ENCODE data around the gene MRGPRD. TPM values are rescaled to one million over a fixed set of nuclear protein-coding genes. Genes with fewer than 3 reads are reported as not detected.

The MRGPRD gene
- total RNA-seq, 1 donor: not detected

DNA sequence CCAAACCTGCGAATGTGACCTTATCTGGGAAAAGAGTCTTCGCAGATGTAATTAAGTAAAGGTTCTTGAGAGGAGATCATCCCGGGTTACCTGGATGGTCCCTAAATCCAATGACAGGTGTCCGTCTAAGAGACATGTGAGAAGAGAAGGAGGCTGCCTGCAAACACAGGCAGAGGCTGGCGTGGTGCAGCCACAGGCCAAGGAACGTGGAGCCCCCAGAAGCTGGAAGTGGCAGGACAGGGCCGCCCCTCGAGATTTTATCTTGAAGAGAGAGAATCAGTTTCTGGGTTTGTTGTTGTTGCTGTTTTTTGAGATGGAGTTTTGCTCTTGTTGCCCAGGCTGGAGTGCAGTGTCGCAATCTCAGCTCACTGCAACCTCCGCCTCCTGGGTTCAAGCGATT is 33.6 kb downstream of the MRGPRD start:
- TF ChIP-seq, protein P1, sequence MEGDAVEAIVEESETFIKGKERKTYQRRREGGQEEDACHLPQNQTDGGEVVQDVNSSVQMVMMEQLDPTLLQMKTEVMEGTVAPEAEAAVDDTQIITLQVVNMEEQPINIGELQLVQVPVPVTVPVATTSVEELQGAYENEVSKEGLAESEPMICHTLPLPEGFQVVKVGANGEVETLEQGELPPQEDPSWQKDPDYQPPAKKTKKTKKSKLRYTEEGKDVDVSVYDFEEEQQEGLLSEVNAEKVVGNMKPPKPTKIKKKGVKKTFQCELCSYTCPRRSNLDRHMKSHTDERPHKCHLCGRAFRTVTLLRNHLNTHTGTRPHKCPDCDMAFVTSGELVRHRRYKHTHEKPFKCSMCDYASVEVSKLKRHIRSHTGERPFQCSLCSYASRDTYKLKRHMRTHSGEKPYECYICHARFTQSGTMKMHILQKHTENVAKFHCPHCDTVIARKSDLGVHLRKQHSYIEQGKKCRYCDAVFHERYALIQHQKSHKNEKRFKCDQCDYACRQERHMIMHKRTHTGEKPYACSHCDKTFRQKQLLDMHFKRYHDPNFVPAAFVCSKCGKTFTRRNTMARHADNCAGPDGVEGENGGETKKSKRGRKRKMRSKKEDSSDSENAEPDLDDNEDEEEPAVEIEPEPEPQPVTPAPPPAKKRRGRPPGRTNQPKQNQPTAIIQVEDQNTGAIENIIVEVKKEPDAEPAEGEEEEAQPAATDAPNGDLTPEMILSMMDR (IDR thresholded peaks at IDR 0.05; ENCODE audit: insufficient read depth, low read depth, low read length): no peak
- DNase-seq (ENCODE audit: low read depth): no peak
- H3K4me3 ChIP-seq (ENCODE audit: low read depth, low read length): no peak overlapping the region

DNA sequence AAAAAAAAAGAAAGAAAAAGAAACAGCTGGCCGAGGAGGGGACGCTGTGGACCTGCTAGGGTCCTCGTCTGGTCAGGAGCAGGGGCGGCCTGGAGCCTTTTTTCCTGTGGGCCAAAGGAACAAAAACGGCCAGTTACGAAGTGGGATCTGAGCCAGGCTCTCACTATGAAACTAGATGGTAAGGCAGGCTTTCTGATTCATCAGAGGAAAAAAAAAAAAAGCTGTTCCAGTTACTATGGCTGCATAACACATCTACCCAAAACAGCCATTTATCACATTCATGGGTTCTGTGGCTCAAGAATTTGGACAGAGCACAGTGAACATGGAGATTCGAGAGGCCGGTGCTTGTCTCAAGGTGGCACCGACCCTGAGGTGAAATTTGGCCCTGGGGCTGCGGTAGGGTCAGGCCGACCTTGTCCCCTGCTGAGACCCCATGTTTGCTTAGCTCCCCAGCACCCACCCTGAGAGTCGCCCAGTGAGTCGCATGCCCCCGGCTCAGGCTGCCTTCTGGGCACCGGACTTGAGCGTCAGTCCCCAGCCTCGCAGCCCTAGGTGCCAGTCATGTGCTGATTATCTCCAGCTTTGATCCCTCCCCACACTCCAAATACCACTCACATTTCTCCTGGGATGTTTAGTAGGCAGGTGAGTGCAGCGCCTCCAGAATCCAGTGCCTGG is 34.2 kb downstream of the MRGPRD start:
- peak overlapping the region; percentile 18 for H3K4me3 ChIP-seq (ENCODE audit: low read depth, low read length)
- DNase-seq (ENCODE audit: low read depth): peak; percentile 90
- TF ChIP-seq, protein P1 (IDR thresholded peaks at IDR 0.05; ENCODE audit: insufficient read depth, low read depth, low read length): no peak

DNA sequence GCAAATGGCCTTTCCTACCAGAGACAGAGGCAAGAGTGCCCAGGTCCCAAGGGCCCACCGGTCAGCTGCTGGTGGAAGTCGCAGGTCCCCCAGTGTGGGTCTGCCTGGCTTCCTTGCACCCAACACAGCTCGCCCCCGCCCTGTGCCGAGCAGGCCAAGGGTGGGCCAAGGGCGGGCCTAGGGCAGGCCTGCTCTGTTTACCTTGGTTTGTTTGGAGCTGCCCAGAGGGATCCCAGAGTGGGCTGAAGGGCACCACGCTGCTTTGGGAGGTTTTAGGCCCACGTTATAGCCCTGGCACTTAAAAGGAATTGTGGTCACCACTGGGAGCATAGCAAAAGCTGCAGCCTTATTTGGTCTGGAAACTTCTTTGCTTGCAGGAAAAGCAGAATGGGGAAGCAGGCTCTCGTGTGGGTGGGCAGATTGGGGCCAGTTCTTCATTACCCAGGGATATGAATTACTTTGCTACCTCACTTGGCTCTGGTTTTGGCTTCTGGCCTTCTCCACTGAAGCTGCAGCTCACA is 38.0 kb downstream of the MRGPRD start:
- H3K4me3 ChIP-seq (ENCODE audit: low read depth, low read length): no peak overlapping the region
- TF ChIP-seq, protein P1 (IDR thresholded peaks at IDR 0.05; ENCODE audit: insufficient read depth, low read depth, low read length): no peak
- no peak for DNase-seq (ENCODE audit: low read depth)

DNA sequence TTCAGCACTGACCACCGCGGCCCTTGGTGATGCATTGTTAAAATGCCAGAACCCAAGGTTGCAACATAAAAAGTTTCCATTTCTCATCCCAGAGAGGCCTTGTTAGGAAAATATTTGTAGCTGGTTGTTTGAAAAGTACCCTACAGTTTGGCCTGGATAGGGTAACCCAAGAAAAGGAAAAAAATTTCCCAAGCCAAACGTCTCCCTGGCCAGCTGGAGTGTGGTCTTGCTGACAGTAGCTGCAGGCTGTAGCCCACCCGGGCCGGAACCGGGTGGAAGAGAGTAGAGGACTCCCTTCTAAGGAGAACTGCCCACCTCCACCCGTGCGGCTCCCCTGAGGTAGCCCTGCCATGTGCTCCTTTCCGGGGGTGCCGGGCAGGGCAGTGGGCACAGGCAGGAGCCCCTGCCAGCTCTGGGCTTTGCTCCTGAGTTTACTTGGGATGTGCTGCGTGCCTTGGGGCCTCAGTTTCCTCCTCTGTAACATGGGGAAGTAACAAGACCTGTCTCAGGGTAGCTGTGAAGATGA is 38.6 kb downstream of the MRGPRD start:
- TF ChIP-seq, protein P1 (IDR thresholded peaks at IDR 0.05; ENCODE audit: insufficient read depth, low read depth, low read length): no peak
- no peak overlapping the region for H3K4me3 ChIP-seq (ENCODE audit: low read depth, low read length)
- DNase-seq (ENCODE audit: low read depth): peak; percentile 34

DNA sequence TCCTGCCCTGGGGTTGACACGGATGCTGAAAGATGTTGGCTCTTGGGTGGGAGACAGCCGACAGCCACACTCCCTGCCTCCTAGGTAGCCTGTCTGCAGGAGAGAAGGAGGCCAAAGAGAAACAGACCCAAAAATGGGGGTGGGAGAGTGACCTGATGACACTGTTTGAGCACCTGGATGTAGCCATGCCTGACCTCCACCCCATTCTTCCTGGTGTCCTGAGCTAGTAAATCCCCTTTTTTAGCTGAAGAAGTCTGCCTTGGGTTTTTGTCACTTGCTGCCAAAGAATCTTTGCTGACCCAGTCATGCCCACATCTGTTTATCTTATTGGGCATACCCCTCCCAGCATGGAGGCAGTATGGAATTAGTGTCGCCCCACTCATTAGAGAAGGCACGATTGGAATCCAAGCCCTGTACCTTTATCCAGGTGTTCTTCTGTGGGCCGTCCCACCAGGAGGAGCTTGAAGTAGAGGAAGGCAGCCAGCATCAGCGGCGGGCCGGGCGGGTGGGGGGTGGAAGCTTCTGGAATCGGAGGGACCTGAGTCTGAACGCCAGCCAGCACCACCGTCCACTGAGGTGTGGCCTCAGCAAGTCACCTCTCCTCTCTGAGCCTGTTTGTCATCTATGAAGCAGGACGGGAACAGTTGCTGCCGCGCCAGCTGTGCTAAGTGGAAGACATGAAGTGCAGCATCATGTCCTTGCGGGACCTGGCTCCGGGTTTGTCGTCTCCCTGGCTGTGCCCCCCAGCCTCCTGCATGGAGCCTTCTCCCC is 39.3 kb downstream of the MRGPRD start:
- TF ChIP-seq, protein P1 (IDR thresholded peaks at IDR 0.05; ENCODE audit: insufficient read depth, low read depth, low read length): no peak
- no peak for DNase-seq (ENCODE audit: low read depth)

DNA sequence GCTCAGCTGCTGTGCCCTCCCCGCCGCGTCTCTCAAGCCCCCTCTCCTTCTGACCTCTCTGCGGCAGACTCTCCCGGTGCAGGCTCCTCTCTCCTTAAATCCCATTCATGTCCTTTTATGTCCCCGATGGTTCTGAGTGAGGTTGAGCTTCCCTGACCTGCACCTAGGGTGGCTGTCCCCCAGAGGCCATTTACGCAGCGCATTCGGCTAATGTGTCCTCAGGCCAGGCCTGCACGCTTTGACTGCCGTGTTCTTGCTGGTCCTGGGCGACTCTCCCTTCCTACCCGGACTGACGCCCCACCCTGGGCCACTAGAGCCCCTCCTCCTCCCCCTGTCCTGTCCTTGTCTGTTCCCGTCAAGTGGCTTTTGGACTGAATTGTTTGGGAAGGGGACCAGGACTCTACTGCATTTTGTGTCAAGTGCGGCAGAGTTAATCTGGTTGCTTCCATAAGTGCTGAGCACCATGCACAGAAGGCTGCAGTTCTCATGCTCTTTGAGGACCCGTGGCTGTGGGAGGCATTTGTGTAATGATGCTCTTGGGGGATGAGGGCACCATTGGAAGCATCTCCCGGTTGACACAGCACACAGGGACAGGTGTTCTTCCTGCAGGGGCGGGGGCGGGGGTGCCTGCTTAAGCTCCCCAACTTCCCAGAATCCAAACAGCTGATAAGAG is 40.0 kb downstream of the MRGPRD start:
- no peak for DNase-seq (ENCODE audit: low read depth)
- H3K4me3 ChIP-seq (ENCODE audit: low read depth, low read length): no peak overlapping the region
- TF ChIP-seq, protein P1 (IDR thresholded peaks at IDR 0.05; ENCODE audit: insufficient read depth, low read depth, low read length): no peak

More for the DNA sequence above, 39.3 kb downstream of the MRGPRD start:
- H3K4me3 ChIP-seq (ENCODE audit: low read depth, low read length): no peak overlapping the region

Measured in fibroblast of villous mesenchyme (primary cell).